HepG2 (cell line): ENCODE measurements around the gene SIRPA.

Experiments used
- CEBPB ChIP-seq: IDR thresholded peaks from 2 replicates; pipeline ENCODE4 v1.6.1; 2011; ENCODE audit warnings: low read depth, low read length, improper control_type of control experiment, borderline replicate concordance
- GZF1 ChIP-seq: sonication (generic); formaldehyde crosslinking; IDR thresholded peaks from 2 replicates; pipeline ENCODE4 v1.5.1; 2020; ENCODE audit warnings: mild to moderate bottlenecking, missing genetic modification reagents
- NFYC ChIP-seq: IDR thresholded peaks from 2 replicates; pipeline ENCODE4 v1.6.1; 2016; ENCODE audit warnings: missing genetic modification reagents, missing compliant biosample characterization
- ZSCAN29 ChIP-seq: sonication (generic); formaldehyde crosslinking; conservative IDR thresholded peaks from 2 replicates; pipeline ENCODE4 v1.4.0; 2020; ENCODE audit warnings: mild to moderate bottlenecking, missing genetic modification reagents
- TF ChIP-seq, protein P1 (sequence below): sonication (generic); formaldehyde crosslinking; IDR thresholded peaks from 2 replicates; pipeline ENCODE4 v1.5.0; 2020; ENCODE audit warnings: mild to moderate bottlenecking, missing genetic modification reagents, moderate library complexity

DNA sequence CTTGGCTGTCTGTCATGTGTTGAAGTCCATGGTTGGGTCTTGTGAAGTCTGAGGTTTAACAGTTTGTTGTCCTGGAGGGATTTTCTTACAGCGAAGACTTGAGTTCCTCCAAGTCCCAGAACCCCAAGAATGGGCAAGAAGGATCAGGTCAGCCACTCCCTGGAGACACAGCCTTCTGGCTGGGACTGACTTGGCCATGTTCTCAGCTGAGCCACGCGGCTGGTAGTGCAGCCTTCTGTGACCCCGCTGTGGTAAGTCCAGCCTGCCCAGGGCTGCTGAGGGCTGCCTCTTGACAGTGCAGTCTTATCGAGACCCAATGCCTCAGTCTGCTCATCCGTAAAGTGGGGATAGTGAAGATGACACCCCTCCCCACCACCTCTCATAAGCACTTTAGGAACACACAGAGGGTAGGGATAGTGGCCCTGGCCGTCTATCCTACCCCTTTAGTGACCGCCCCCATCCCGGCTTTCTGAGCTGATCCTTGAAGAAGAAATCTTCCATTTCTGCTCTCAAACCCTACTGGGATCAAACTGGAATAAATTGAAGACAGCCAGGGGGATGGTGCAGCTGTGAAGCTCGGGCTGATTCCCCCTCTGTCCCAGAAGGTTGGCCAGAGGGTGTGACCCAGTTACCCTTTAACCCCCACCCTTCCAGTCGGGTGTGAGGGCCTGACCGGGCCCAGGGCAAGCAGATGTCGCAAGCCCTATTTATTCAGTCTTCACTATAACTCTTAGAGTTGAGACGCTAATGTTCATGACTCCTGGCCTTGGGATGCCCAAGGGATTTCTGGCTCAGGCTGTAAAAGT lies 43.5 kb downstream of the SIRPA start:
- TF ChIP-seq GZF1 (CRISPR knock-in tag), result no peak
- TF ChIP-seq NFYC (CRISPR knock-in tag), result no peak
- TF ChIP-seq, protein P1, sequence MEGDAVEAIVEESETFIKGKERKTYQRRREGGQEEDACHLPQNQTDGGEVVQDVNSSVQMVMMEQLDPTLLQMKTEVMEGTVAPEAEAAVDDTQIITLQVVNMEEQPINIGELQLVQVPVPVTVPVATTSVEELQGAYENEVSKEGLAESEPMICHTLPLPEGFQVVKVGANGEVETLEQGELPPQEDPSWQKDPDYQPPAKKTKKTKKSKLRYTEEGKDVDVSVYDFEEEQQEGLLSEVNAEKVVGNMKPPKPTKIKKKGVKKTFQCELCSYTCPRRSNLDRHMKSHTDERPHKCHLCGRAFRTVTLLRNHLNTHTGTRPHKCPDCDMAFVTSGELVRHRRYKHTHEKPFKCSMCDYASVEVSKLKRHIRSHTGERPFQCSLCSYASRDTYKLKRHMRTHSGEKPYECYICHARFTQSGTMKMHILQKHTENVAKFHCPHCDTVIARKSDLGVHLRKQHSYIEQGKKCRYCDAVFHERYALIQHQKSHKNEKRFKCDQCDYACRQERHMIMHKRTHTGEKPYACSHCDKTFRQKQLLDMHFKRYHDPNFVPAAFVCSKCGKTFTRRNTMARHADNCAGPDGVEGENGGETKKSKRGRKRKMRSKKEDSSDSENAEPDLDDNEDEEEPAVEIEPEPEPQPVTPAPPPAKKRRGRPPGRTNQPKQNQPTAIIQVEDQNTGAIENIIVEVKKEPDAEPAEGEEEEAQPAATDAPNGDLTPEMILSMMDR (CRISPR knock-in tag), result no peak
- TF ChIP-seq ZSCAN29 (CRISPR knock-in tag), result no peak
- TF ChIP-seq CEBPB, result peak; percentile 20; the same call in 1 of the 2 replicates
